IPS-NIHi7 (cell line): ENCODE measurements around the gene AFP.

Experiments
- DNase-seq: peaks from one replicate; pipeline ENCODE4 v3.0.0; 2012; ENCODE audit warnings: mixed read lengths; ENCODE audit errors: extremely low spot score

Gene AFP

GRCh38 chr4:73458184-73459047, 22.4 kb downstream of the AFP start:
- DNase-seq: no peak

- DNase-seq: no peak
Observed at GRCh38 chr4:73459048-73459421, 23.0 kb downstream of the AFP start.

DNA sequence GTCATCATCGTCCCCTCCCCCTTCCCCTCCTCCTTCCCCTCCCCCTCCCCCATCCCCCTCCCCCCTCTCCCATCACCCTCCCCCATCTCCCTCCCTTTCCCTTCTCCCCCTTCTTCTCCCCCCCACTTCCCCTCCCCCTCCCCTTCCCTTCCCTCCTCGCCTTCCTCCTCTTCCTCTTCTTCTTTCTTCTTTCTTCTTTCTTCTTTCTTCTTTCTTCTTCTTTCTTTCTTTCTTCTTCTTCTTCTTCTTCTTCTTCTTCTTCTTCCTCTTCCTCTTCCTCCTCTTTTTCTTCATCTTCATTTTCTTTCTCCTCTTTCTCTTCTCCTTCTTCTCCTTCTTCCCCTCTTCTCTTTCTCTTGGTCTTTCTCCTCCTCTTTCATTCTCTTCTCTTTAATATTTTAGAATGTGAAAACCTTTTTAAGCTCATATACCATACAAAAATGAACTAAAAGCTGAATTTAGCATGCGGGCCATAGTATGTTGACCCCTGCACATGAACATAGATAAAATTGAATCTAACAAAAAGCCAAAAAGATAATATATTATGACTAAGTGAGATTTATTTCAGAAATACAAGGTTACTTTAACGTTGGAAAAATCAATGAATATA, 25.0 kb downstream of the AFP start:
- DNase-seq: no peak

DNA sequence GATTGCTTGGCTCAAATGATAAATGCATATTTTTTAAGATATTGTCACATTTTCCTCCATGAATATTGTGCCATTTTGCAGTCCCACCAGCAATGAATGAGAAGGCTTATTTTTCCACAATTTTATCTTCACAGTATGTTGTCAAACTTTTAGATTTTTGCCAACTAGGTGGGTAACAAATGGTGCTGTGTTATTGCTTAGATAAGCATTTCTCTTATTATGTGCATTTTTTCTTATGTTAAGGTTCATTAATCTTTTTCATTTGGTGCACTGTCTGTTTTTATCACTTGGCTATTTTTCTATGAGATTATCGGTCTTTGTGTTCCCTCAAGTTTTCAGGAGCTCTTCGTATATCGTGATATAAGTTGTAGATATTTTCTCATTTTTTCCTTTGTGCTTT, 32.1 kb downstream of the AFP start:
- DNase-seq: no peak

- DNase-seq: no peak
Observed at GRCh38 chr4:73470728-73471127, 34.7 kb downstream of the AFP start.

- no peak for DNase-seq
Observed at GRCh38 chr4:73477176-73477575, 41.2 kb downstream of the AFP start.

GRCh38 chr4:73479323-73479722, 43.3 kb downstream of the AFP start:
- DNase-seq: no peak

DNA sequence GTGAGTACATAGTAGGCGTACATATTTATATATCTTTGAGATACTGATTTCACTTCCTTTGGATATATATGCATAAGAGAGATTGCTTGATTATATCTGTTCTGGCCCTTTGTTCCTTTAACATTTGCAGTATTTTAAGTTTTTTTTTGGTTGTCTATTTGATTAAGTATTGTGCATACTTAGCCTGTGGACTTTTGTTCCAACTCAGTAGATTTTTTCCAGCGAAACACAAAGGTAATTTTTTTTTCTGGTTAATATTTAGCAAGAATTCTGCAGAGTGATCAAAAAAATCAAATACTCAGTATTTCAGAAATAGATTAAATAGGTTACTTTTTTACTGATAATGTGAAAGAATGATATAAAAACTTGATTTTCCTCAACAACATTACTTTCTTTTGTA, 45.3 kb downstream of the AFP start, which contains the start of gene AFM:
Gene AFM (plus strand): TSS at position 388 of the 400 bp plus-strand sequence. CDS start 31 bp downstream, outside the sequence.
- no peak for DNase-seq

GRCh38 chr4:73485085-73485484, 49.1 kb downstream of the AFP start:
- no peak for DNase-seq

- DNase-seq: no peak
Observed at GRCh38 chr4:73485596-73485995, 49.6 kb downstream of the AFP start.

- DNase-seq: no peak
Observed at GRCh38 chr4:73486497-73486896, 50.5 kb downstream of the AFP start.

DNA sequence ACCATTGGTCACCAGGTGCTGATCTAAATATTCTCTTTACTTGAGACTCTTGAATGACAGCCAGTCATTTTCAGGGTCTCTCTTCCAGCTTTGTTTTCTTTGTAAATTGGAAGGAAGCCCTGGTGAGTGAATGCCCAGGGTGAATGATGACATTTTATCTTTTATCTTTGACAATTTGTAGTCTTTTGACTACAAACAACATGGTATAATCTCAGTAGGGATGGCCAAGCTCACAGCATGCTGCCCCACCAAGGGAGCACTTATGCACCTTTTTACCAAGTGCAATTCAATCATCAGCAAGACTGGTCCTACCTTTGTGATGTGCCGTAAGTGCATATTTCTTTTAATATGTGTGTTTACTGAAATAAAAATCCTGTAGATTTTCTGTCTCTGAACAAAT, 51.2 kb downstream of the AFP start:
- DNase-seq: no peak

GRCh38 chr4:73499996-73500765, 64.2 kb downstream of the AFP start:
- no peak for DNase-seq

DNA sequence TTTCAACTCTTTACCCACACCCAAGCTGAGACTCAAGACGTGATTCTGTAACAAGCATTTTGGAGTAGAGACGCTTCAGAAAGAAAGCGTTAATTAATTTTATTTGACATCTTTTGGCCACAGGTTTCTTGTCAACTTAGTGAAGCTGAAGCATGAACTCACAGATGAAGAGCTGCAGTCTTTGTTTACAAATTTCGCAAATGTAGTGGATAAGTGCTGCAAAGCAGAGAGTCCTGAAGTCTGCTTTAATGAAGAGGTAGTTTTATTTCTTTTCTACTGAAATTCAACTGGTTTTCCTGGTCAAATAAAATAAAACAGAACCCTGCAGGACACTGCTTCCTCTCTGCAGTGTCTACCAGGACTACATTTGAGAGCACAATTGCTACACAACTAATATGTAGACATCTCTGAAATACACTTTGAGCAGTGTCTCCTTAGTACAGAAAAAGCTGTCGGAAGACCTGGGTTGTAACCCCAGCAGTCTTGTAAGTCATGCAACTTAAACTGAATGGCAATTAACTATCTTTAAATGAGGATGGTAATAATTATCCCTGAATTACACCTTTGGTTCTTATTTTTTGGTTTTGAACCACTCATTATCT, 65.7 kb downstream of the AFP start:
- DNase-seq: no peak

DNA sequence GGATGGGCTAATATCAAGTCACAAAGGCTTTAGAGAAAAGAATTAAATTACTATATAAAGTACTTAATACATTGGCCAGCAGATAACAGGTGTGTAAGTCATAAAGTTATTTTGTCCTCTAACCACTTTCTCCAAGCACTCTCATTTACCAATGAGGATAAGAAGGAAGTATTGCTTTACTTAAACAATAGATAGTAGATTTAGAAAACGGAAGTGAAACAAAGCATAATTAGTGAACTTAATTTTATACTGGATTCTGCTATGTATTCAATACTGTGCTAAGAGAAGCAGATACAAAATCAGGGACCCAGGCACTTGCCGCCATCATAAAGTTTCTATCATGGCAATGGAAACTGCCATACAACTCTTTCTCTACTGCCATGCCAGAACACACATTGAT, 69.5 kb downstream of the AFP start:
- no peak for DNase-seq
